Sigmoid colon (tissue), 3 donors: ENCODE results near the gene SECISBP2L.

Experiments used
- CTCF ChIP-seq, 4 experiments: fragments of 450-650 bp in 3 of 4; fragments of 200-600 bp in 1 of 4; IDR thresholded peaks; one replicate each; pipeline ENCODE4 v1.5.1; 2016 to 2019; ENCODE audit warnings: antibody characterized with exemption in 4 of 4, mild to moderate bottlenecking in 3 of 4, moderate library complexity in 2 of 4
- POLR2A ChIP-seq, 2 donors: fragments of 450-650 bp; IDR thresholded peaks; one replicate each; pipeline ENCODE4 v1.6.1; 2016; ENCODE audit warnings: antibody characterized with exemption in 2 of 2, mild to moderate bottlenecking in 2 of 2, moderate library complexity in 2 of 2

GRCh38 chr15:48955370-48955769 lies 90.9 kb downstream of the SECISBP2L start:
- no peak for TF ChIP-seq CTCF (IDR thresholded peaks at IDR 0.05)
- TF ChIP-seq POLR2A (IDR thresholded peaks at IDR 0.05), result no peak
